Uterus (tissue), 2 donors: ENCODE data around the gene C4BPB.

Experiments
- CTCF ChIP-seq, 4 experiments: fragments of 200-600 bp in 2 of 4; fragments of 450-650 bp in 2 of 4; sonication (generic) in 2 of 4; IDR thresholded peaks; one replicate each; pipeline ENCODE4 v1.5.1; 2016 to 2019; ENCODE audit warnings: antibody characterized with exemption in 4 of 4, mild to moderate bottlenecking in 2 of 4, moderate library complexity in 1 of 4
- POLR2A ChIP-seq, 2 donors: fragments of 450-650 bp; IDR thresholded peaks; one replicate each; pipeline ENCODE4 v1.6.1; 2016; ENCODE audit warnings: antibody characterized with exemption in 2 of 2, mild to moderate bottlenecking in 1 of 2, moderate library complexity in 1 of 2

- TF ChIP-seq POLR2A (IDR thresholded peaks at IDR 0.05) (no peak), CTCF (IDR thresholded peaks at IDR 0.05) (no peak)
Observed at GRCh38 chr1:207101720-207102119, 13.1 kb downstream of the C4BPB start.
